Neural cell (in vitro differentiated cells): ENCODE data around the gene KCNJ6. TPM values are rescaled to one million over a fixed set of nuclear protein-coding genes. Genes with fewer than 3 reads are reported as not detected.

Experiments
- H2AFZ ChIP-seq: fragments of 200-600, 300-800 bp; sonication (generic), shearing (Covaris generic); 2 replicates; pipeline ENCODE4 v1.6.0; 2014; ENCODE audit warnings: low read depth, mild to moderate bottlenecking, antibody characterized with exemption, low read length, moderate library complexity
- H3F3A ChIP-seq: fragments of 200-600 bp; shearing (Covaris generic); 2 replicates; pipeline ENCODE4 v1.6.1; 2016; ENCODE audit warnings: mild to moderate bottlenecking, moderate library complexity, mixed read lengths, antibody characterized with exemption, low read length; ENCODE audit not compliant: insufficient read depth, poor library complexity, severe bottlenecking
- H3K27ac ChIP-seq: fragments of 200-600, 300-800 bp; sonication (generic), shearing (Covaris generic); 2 replicates; pipeline ENCODE4 v1.5.1; 2014; ENCODE audit warnings: mild to moderate bottlenecking, low read length, moderate library complexity
- H3K27me3 ChIP-seq: fragments of 300-800, 200-600 bp; sonication (generic), shearing (Covaris generic); 2 replicates; pipeline ENCODE4 v1.6.0; 2014; ENCODE audit warnings: mild to moderate bottlenecking, low read depth, low read length, moderate library complexity; ENCODE audit not compliant: insufficient read depth
- H3K36me3 ChIP-seq: fragments of 300-800, 200-600 bp; sonication (generic), shearing (Covaris generic); 2 replicates; pipeline ENCODE4 v1.5.1; 2014; ENCODE audit warnings: mild to moderate bottlenecking, antibody characterized with exemption, low read length, moderate library complexity; ENCODE audit not compliant: insufficient read depth
- H3K4me2 ChIP-seq: fragments of 300-800, 200-600 bp; sonication (generic), shearing (Covaris generic); 2 replicates; pipeline ENCODE4 v1.6.0; 2014; ENCODE audit warnings: mild to moderate bottlenecking, low read length
- H3K4me3 ChIP-seq: fragments of 300-800, 200-600 bp; sonication (generic), shearing (Covaris generic); 2 replicates; pipeline ENCODE4 v1.5.1; 2014; ENCODE audit warnings: mild to moderate bottlenecking, low read length, moderate library complexity
- H3K79me2 ChIP-seq: fragments of 200-600 bp; shearing (Covaris generic); replicated peaks from 2 replicates; pipeline ENCODE4 v1.6.0; 2014; ENCODE audit warnings: mild to moderate bottlenecking, low read length, moderate library complexity; ENCODE audit not compliant: insufficient read depth
- H3K9ac ChIP-seq: fragments of 300-800, 200-600 bp; sonication (generic), shearing (Covaris generic); 2 replicates; pipeline ENCODE4 v1.6.1; 2016; ENCODE audit warnings: mild to moderate bottlenecking, low read length, mixed read lengths
- H3K9me2 ChIP-seq: fragments of 200-600 bp; shearing (Covaris generic); 2 replicates; pipeline ENCODE4 v1.6.1; 2016; ENCODE audit warnings: mild to moderate bottlenecking, low read length, mixed read lengths; ENCODE audit not compliant: insufficient read depth
- H3K9me3 ChIP-seq: fragments of 200-600, 300-800 bp; sonication (generic), shearing (Covaris generic); 2 replicates; pipeline ENCODE4 v1.6.1; 2016; ENCODE audit warnings: mild to moderate bottlenecking, mixed run types, low read length, moderate library complexity, mixed read lengths
- H4K20me1 ChIP-seq: fragments of 200-600 bp; shearing (Covaris generic); 2 replicates; pipeline ENCODE4 v1.6.1; 2016; ENCODE audit warnings: mild to moderate bottlenecking, mixed run types; ENCODE audit not compliant: insufficient read depth
- EP300 ChIP-seq: fragments of 450-650 bp; conservative IDR thresholded peaks from 2 replicates; pipeline ENCODE4 v1.6.1; 2014; ENCODE audit warnings: antibody characterized with exemption, mild to moderate bottlenecking, moderate library complexity; ENCODE audit not compliant: poor library complexity, severe bottlenecking
- EZH2 ChIP-seq: fragments of 200-600, 300-800 bp; shearing (Covaris generic), sonication (generic); IDR thresholded peaks from 2 replicates; pipeline ENCODE4 v1.6.1; 2014; ENCODE audit warnings: antibody characterized with exemption, low read length, borderline replicate concordance, mild to moderate bottlenecking; ENCODE audit not compliant: insufficient read depth, poor library complexity, severe bottlenecking
- MXI1 ChIP-seq: fragments of 450-650 bp; conservative IDR thresholded peaks from 2 replicates; pipeline ENCODE4 v1.6.1; 2014; ENCODE audit warnings: antibody characterized with exemption, mild to moderate bottlenecking; ENCODE audit not compliant: poor library complexity, severe bottlenecking
- POLR2AphosphoS5 ChIP-seq: IDR thresholded peaks from 2 replicates; pipeline ENCODE4 v1.6.1; 2012
- RAD21 ChIP-seq: fragments of 450-650 bp; conservative IDR thresholded peaks from 2 replicates; pipeline ENCODE4 v1.6.1; 2014; ENCODE audit warnings: antibody characterized with exemption, mild to moderate bottlenecking, moderate library complexity
- REST ChIP-seq: IDR thresholded peaks from 2 replicates; pipeline ENCODE4 v1.6.1; 2012; ENCODE audit warnings: borderline replicate concordance
- SMC3 ChIP-seq: fragments of 450-650 bp; conservative IDR thresholded peaks from 2 replicates; pipeline ENCODE4 v1.6.1; 2014; ENCODE audit warnings: antibody characterized with exemption, mild to moderate bottlenecking, moderate library complexity; ENCODE audit not compliant: poor library complexity
- TAF1 ChIP-seq: IDR thresholded peaks from 2 replicates; pipeline ENCODE4 v1.6.1; 2012; ENCODE audit warnings: low read depth
- polyA plus RNA-seq: library from polyadenylated mRNA; depleted of rRNA; stranded (reverse); fragments of >200 nt; gene quantifications from 2 replicates; pipeline ENCODE4 v1.2.3, GENCODE V29; 2014
- TF ChIP-seq, protein P1 (sequence below): fragments of 450-650 bp; IDR thresholded peaks from 2 replicates; pipeline ENCODE4 v1.5.1; 2014; ENCODE audit warnings: antibody characterized with exemption, mild to moderate bottlenecking, moderate library complexity; ENCODE audit not compliant: poor library complexity, severe bottlenecking

The KCNJ6 gene
- polyA plus RNA-seq, 1 donor from 2014 or later: 1.7 TPM

DNA sequence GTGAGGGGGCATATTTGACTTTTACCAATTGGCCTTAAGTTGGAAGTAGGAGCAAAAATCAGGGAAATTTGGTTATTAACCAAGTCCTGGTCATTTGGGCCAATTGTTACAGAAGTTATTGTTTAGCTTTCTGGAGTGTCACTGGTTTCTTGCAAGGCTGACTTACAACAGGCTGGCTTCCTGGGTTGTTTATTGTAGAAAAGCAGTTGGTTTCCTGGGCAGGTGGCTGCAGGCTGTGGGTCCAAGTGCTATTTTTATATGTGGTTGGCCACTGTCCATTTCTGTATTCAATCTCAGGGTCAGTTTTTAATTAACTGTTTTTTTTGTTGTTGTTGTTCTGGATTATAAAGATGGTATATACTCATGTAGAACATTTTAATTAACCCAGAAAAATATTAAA is 174.1 kb downstream of the KCNJ6 start:
- Histone ChIP-seq H3K27ac (no peak overlapping the region), H3K9me3 (no peaks in the 10 kb centered on the region), H3F3A (no peaks in the 10 kb centered on the region), H3K27me3 (no peaks in the 10 kb centered on the region), H2AFZ (no peak overlapping the region), H3K4me3 (no peak overlapping the region), H3K36me3 (no peaks in the 10 kb centered on the region), H3K79me2 (no peaks in the 10 kb centered on the region), H3K9ac (no peak overlapping the region), H4K20me1 (no peaks in the 10 kb centered on the region), H3K9me2 (no peaks in the 10 kb centered on the region), H3K4me2 (no peak overlapping the region)
- no peak for TF ChIP-seq RAD21
- no peak for TF ChIP-seq REST
- TF ChIP-seq POLR2AphosphoS5: no peak
- TF ChIP-seq, protein P1, sequence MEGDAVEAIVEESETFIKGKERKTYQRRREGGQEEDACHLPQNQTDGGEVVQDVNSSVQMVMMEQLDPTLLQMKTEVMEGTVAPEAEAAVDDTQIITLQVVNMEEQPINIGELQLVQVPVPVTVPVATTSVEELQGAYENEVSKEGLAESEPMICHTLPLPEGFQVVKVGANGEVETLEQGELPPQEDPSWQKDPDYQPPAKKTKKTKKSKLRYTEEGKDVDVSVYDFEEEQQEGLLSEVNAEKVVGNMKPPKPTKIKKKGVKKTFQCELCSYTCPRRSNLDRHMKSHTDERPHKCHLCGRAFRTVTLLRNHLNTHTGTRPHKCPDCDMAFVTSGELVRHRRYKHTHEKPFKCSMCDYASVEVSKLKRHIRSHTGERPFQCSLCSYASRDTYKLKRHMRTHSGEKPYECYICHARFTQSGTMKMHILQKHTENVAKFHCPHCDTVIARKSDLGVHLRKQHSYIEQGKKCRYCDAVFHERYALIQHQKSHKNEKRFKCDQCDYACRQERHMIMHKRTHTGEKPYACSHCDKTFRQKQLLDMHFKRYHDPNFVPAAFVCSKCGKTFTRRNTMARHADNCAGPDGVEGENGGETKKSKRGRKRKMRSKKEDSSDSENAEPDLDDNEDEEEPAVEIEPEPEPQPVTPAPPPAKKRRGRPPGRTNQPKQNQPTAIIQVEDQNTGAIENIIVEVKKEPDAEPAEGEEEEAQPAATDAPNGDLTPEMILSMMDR: no peak
- TF ChIP-seq EZH2: no peak
- no peak for TF ChIP-seq TAF1
- no peak for TF ChIP-seq MXI1
- TF ChIP-seq SMC3: no peak
- no peak for TF ChIP-seq EP300

GRCh38 chr21:37737996-37738395 is 178.3 kb downstream of the KCNJ6 start:
- Histone ChIP-seq H2AFZ (no peak overlapping the region), H3K9me2 (no peaks in the 10 kb centered on the region), H3K79me2 (no peaks in the 10 kb centered on the region), H3F3A (no peaks in the 10 kb centered on the region), H3K9ac (no peak overlapping the region), H3K36me3 (no peaks in the 10 kb centered on the region), H3K27ac (no peak overlapping the region), H3K27me3 (no peaks in the 10 kb centered on the region), H4K20me1 (no peaks in the 10 kb centered on the region), H3K4me3 (no peak overlapping the region), H3K4me2 (no peak overlapping the region), H3K9me3 (no peaks in the 10 kb centered on the region)
- TF ChIP-seq MXI1: no peak
- TF ChIP-seq TAF1: no peak
- no peak for TF ChIP-seq SMC3
- no peak for TF ChIP-seq EP300
- no peak for TF ChIP-seq POLR2AphosphoS5
- TF ChIP-seq RAD21: no peak
- TF ChIP-seq, protein P1: no peak
